WTC11 (cell line): ENCODE results near the gene ATF5. TPM values are rescaled to one million over a fixed set of nuclear protein-coding genes. Genes with fewer than 3 reads are reported as not detected.

Experiments used
- ATAC-seq: fragments of 200-7000 bp; cut with Tn5 transposase; 2 replicates; pipeline ENCODE4 v1.10.0; 2021; ENCODE audit warnings: mild to moderate bottlenecking, moderate library complexity
- CTCF ChIA-PET: fragments of 300-600 bp; sonication (Branson Sonifier 250); formaldehyde crosslinking; loops from one replicate; lab custom pipeline; 2021; ENCODE audit warnings: antibody characterized with exemption; lab: Charles Lee
- POLR2A ChIA-PET: fragments of 350-600 bp; sonication (Branson Sonifier 250); formaldehyde crosslinking; loops from one replicate; lab custom pipeline; 2021; ENCODE audit warnings: antibody characterized with exemption; lab: Charles Lee
- DNase-seq: peaks from one replicate; pipeline ENCODE4 v3.0.0; 2021; ENCODE audit warnings: low spot score
- H3K27ac Mint-ChIP-seq: 2 replicates; pipeline ENCODE4 v1.8.0; 2021; ENCODE audit warnings: mixed read lengths
- H3K27me3 Mint-ChIP-seq: 2 replicates; pipeline ENCODE4 v1.8.0; 2021; ENCODE audit warnings: low read depth, mild to moderate bottlenecking, moderate library complexity, mixed read lengths
- H3K36me3 Mint-ChIP-seq: 2 replicates; pipeline ENCODE4 v1.8.0; 2021; ENCODE audit warnings: mixed read lengths
- H3K4me1 Mint-ChIP-seq: 2 replicates; pipeline ENCODE4 v1.8.0; 2022; ENCODE audit warnings: mixed read lengths
- H3K4me3 Mint-ChIP-seq: 2 replicates; pipeline ENCODE4 v1.8.0; 2021; ENCODE audit warnings: mild to moderate bottlenecking, moderate library complexity, mixed read lengths
- H3K9me3 Mint-ChIP-seq: 2 replicates; pipeline ENCODE4 v1.8.0; 2021; ENCODE audit warnings: mixed read lengths
- AR ChIP-seq: fragments of 250-450 bp; sonication (Bioruptor Pico); IDR thresholded peaks from 2 replicates; pipeline ENCODE4 v1.9.0; 2021; ENCODE audit warnings: mild to moderate bottlenecking
- ATF1 ChIP-seq: sonication (generic); formaldehyde crosslinking; IDR thresholded peaks from 2 replicates; pipeline ENCODE4 v1.8.1; 2023; ENCODE audit warnings: mild to moderate bottlenecking, moderate library complexity, missing genetic modification reagents
- ATF2 ChIP-seq: sonication (generic); formaldehyde crosslinking; IDR thresholded peaks from 2 replicates; pipeline ENCODE4 v1.8.1; 2022; ENCODE audit warnings: low read depth, missing genetic modification reagents, borderline replicate concordance
- GABPB1 ChIP-seq: sonication (generic); formaldehyde crosslinking; IDR thresholded peaks from 2 replicates; pipeline ENCODE4 v1.8.1; 2023; ENCODE audit warnings: mild to moderate bottlenecking, missing genetic modification reagents
- HMGXB4 ChIP-seq: sonication (generic); formaldehyde crosslinking; IDR thresholded peaks from 2 replicates; pipeline ENCODE4 v1.8.1; 2023; ENCODE audit warnings: mild to moderate bottlenecking, moderate library complexity, missing genetic modification reagents
- IRF2 ChIP-seq: sonication (generic); formaldehyde crosslinking; IDR thresholded peaks from 2 replicates; pipeline ENCODE4 v1.8.0; 2022; ENCODE audit warnings: low read depth, missing genetic modification reagents, borderline replicate concordance
- JUN ChIP-seq: sonication (generic); formaldehyde crosslinking; IDR thresholded peaks from 2 replicates; pipeline ENCODE4 v1.8.0; 2023; ENCODE audit warnings: mild to moderate bottlenecking, missing genetic modification reagents
- MLX ChIP-seq: sonication (generic); formaldehyde crosslinking; IDR thresholded peaks from 2 replicates; pipeline ENCODE4 v1.8.1; 2023; ENCODE audit warnings: mild to moderate bottlenecking, missing genetic modification reagents, moderate library complexity
- MXD4 ChIP-seq: fragments of 250-450 bp; sonication (Bioruptor Pico); IDR thresholded peaks from 2 replicates; pipeline ENCODE4 v1.8.0; 2021; ENCODE audit warnings: mild to moderate bottlenecking, moderate library complexity, borderline replicate concordance
- SMAD4 ChIP-seq: sonication (generic); formaldehyde crosslinking; IDR thresholded peaks from 2 replicates; pipeline ENCODE4 v1.8.0; 2022; ENCODE audit warnings: mild to moderate bottlenecking, missing genetic modification reagents
- TCF7 ChIP-seq: sonication (generic); formaldehyde crosslinking; IDR thresholded peaks from 2 replicates; pipeline ENCODE4 v1.8.0; 2022; ENCODE audit warnings: mild to moderate bottlenecking, low read depth, missing genetic modification reagents, moderate library complexity
- TP53 ChIP-seq: sonication (generic); formaldehyde crosslinking; IDR thresholded peaks from 2 replicates; pipeline ENCODE4 v1.8.1; 2023; ENCODE audit warnings: mild to moderate bottlenecking, missing genetic modification reagents
- USF2 ChIP-seq: sonication (generic); formaldehyde crosslinking; IDR thresholded peaks from 2 replicates; pipeline ENCODE4 v1.8.1; 2023; ENCODE audit warnings: mild to moderate bottlenecking, missing genetic modification reagents, moderate library complexity
- ZNF138 ChIP-seq: sonication (generic); formaldehyde crosslinking; conservative IDR thresholded peaks from 2 replicates; pipeline ENCODE4 v1.8.1; 2022; ENCODE audit warnings: mild to moderate bottlenecking, moderate library complexity, missing genetic modification reagents
- ZNF219 ChIP-seq: sonication (generic); formaldehyde crosslinking; IDR thresholded peaks from 2 replicates; pipeline ENCODE4 v1.8.0; 2023; ENCODE audit warnings: missing genetic modification reagents, mild to moderate bottlenecking, borderline replicate concordance
- ZNF416 ChIP-seq: fragments of 250-450 bp; sonication (Bioruptor Pico); IDR thresholded peaks from 2 replicates; pipeline ENCODE4 v1.9.0; 2021; ENCODE audit warnings: mild to moderate bottlenecking, inconsistent platforms
- ZNF423 ChIP-seq: fragments of 250-450 bp; sonication (Bioruptor Pico); IDR thresholded peaks from 2 replicates; pipeline ENCODE4 v2.1.2; 2022; ENCODE audit warnings: mild to moderate bottlenecking, moderate library complexity
- ZNF671 ChIP-seq: fragments of 250-450 bp; sonication (Bioruptor Pico); IDR thresholded peaks from 2 replicates; pipeline ENCODE4 v1.8.0; 2021; ENCODE audit warnings: mild to moderate bottlenecking
- total RNA-seq: library from RNA; stranded (reverse); gene quantifications from 3 replicates; pipeline ENCODE4 v1.2.3, GENCODE V29; 2021
- TF ChIP-seq, protein P1 (sequence below): sonication (generic); formaldehyde crosslinking; IDR thresholded peaks from 2 replicates; pipeline ENCODE4 v1.8.0; 2022; ENCODE audit warnings: missing genetic modification reagents
- TF ChIP-seq, protein P2 (sequence below): sonication (generic); formaldehyde crosslinking; IDR thresholded peaks from 2 replicates; pipeline ENCODE4 v1.8.0; 2022; ENCODE audit warnings: mild to moderate bottlenecking, missing genetic modification reagents

The ATF5 gene
- total RNA-seq, 1 experiment from 2014 or later = 10.8 TPM

GRCh38 chr19:49933643-49934042, 4.6 kb downstream of the ATF5 start:
- H3K27me3 Mint-ChIP-seq = peaks cover under 1% of the 10 kb centered on the region
- no peak for DNase-seq
- H3K9me3 Mint-ChIP-seq = no peaks in the 10 kb centered on the region
- H3K4me1 Mint-ChIP-seq = peaks cover 8% of the 10 kb centered on the region
- no peak overlapping the region for H3K4me3 Mint-ChIP-seq
- no peak for ATAC-seq
- CTCF ChIA-PET = interaction anchor here (1.3 to 1.4 kb wide), 2 partner anchors 23 to 43 kb away, joined by 3 to 4 read pairs; no protein-coding TSS in a partner anchor
- H3K36me3 Mint-ChIP-seq = peaks cover under 1% of the 10 kb centered on the region; the same call in 1 of the 2 replicates
- no peak overlapping the region for H3K27ac Mint-ChIP-seq
- POLR2A ChIA-PET = no interaction called here
- TF ChIP-seq MXD4 (no peak), TP53 (CRISPR knock-in tag) (no peak), SMAD4 (CRISPR knock-in tag) (no peak), ATF1 (no peak), USF2 (CRISPR knock-in tag) (no peak), GABPB1 (CRISPR knock-in tag) (no peak), MLX (CRISPR knock-in tag) (no peak), TCF7 (CRISPR knock-in tag) (no peak), JUN (CRISPR knock-in tag) (no peak), ZNF671 (CRISPR knock-in tag) (no peak), ZNF138 (CRISPR knock-in tag) (no peak), ATF2 (CRISPR knock-in tag) (no peak), ZNF416 (CRISPR knock-in tag) (no peak), ZNF423 (CRISPR knock-in tag) (no peak)
- TF ChIP-seq, protein P1, sequence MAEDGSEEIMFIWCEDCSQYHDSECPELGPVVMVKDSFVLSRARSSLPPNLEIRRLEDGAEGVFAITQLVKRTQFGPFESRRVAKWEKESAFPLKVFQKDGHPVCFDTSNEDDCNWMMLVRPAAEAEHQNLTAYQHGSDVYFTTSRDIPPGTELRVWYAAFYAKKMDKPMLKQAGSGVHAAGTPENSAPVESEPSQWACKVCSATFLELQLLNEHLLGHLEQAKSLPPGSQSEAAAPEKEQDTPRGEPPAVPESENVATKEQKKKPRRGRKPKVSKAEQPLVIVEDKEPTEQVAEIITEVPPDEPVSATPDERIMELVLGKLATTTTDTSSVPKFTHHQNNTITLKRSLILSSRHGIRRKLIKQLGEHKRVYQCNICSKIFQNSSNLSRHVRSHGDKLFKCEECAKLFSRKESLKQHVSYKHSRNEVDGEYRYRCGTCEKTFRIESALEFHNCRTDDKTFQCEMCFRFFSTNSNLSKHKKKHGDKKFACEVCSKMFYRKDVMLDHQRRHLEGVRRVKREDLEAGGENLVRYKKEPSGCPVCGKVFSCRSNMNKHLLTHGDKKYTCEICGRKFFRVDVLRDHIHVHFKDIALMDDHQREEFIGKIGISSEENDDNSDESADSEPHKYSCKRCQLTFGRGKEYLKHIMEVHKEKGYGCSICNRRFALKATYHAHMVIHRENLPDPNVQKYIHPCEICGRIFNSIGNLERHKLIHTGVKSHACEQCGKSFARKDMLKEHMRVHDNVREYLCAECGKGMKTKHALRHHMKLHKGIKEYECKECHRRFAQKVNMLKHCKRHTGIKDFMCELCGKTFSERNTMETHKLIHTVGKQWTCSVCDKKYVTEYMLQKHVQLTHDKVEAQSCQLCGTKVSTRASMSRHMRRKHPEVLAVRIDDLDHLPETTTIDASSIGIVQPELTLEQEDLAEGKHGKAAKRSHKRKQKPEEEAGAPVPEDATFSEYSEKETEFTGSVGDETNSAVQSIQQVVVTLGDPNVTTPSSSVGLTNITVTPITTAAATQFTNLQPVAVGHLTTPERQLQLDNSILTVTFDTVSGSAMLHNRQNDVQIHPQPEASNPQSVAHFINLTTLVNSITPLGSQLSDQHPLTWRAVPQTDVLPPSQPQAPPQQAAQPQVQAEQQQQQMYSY (CRISPR knock-in tag) = no peak
- TF ChIP-seq, protein P2, sequence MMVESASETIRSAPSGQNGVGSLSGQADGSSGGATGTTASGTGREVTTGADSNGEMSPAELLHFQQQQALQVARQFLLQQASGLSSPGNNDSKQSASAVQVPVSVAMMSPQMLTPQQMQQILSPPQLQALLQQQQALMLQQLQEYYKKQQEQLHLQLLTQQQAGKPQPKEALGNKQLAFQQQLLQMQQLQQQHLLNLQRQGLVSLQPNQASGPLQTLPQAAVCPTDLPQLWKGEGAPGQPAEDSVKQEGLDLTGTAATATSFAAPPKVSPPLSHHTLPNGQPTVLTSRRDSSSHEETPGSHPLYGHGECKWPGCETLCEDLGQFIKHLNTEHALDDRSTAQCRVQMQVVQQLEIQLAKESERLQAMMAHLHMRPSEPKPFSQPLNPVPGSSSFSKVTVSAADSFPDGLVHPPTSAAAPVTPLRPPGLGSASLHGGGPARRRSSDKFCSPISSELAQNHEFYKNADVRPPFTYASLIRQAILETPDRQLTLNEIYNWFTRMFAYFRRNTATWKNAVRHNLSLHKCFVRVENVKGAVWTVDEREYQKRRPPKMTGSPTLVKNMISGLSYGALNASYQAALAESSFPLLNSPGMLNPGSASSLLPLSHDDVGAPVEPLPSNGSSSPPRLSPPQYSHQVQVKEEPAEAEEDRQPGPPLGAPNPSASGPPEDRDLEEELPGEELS (CRISPR knock-in tag) = no peak

DNA sequence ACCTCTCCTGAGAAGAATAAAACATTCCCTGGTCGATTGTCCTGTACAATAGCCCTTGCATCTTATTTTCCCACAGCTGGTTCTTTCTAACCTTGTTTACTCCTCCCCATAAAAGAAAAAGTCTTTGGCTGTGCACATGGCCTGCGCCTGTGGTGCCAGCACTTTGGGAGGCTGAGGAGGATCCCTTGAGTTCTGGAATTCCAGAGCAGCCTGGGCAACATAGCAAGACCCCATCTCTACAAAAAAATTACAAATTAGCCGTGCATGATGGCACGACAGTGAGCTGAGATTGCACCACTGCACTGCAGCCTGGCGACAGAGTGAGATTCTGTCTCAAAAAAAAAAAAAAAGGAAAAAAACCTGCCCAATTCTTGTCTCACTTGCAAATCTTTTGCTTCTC, 7.5 kb downstream of the ATF5 start:
- CTCF ChIA-PET = interaction anchor here (0.6 to 1.9 kb wide), 5 partner anchors 12 to 376 kb away, joined by 3 to 7 read pairs (median 3); no protein-coding TSS in a partner anchor
- H3K27ac Mint-ChIP-seq = no peak overlapping the region
- H3K9me3 Mint-ChIP-seq = no peaks in the 10 kb centered on the region
- H3K27me3 Mint-ChIP-seq = no peaks in the 10 kb centered on the region; the same call in 1 of the 2 replicates
- ATAC-seq (no peak), DNase-seq (no peak)
- no peaks in the 10 kb centered on the region for H3K36me3 Mint-ChIP-seq
- no peaks in the 10 kb centered on the region for H3K4me1 Mint-ChIP-seq
- POLR2A ChIA-PET = no interaction called here
- no peak overlapping the region for H3K4me3 Mint-ChIP-seq
- TF ChIP-seq HMGXB4 (CRISPR knock-in tag) (no peak), ZNF219 (no peak), AR (no peak), IRF2 (CRISPR knock-in tag) (no peak)
- TF ChIP-seq, protein P2 (CRISPR knock-in tag) = no peak
